ENCODE results near the gene CDC27.
"Not testable (repeated sequence)": the region's sequence is repeated elsewhere in the genome, so short reads cannot be mapped to it uniquely, and the experiment has no call there.

DNA sequence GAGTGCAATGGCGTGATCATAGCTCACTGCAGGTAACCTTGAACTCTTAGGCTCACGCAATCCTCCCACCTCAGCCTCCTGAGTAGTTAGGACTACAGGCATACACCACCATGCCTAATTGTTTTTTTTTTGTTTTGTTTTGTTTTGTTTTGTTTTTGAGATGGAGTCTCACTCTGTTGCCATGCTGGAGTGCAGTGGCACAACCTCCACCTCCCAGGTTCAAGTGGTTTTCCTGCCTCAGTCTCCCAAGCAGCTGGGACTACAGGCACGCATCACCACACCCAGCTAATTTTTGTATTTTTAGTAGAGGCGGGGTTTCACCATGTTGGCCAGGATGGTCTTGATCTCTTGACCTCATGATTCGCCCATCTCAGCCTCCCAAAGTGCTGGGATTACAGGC, 54.7 kb downstream of the CDC27 start:
- not testable (repeated sequence) for TF ChIP-seq POLR2A (IDR thresholded peaks at IDR 0.05; ENCODE audit: low read depth, low read length); POLR2AphosphoS5 (IDR thresholded peaks at IDR 0.05; ENCODE audit: low read depth, low read length); TAF1 (IDR thresholded peaks at IDR 0.05; ENCODE audit: low read depth, low read length); SPI1 (IDR thresholded peaks at IDR 0.05; ENCODE audit: low read depth, low read length); PAX5 (IDR thresholded peaks at IDR 0.05; ENCODE audit: insufficient read depth, low read length, severe bottlenecking); POU2F2 (IDR thresholded peaks at IDR 0.05; ENCODE audit: low read depth, low read length)

Data from GM12891 (cell line).